KOPT-K1 (cell line): ENCODE measurements around the gene CCDC83.

Experiments used
- H3K27ac ChIP-seq: fragments of 200-600 bp; sonication (generic); 2 replicates; pipeline ENCODE4 v1.5.1; 2016; ENCODE audit warnings: antibody characterized with exemption, mild to moderate bottlenecking, low read depth, low read length; ENCODE audit not compliant: poor library complexity, severe bottlenecking
- H3K36me3 ChIP-seq: fragments of 200-600 bp; sonication (generic); 2 replicates; pipeline ENCODE4 v1.5.1; 2017; ENCODE audit warnings: antibody characterized with exemption, mild to moderate bottlenecking, low read length, moderate library complexity; ENCODE audit not compliant: insufficient read depth
- H3K9me3 ChIP-seq: fragments of 200-600 bp; sonication (generic); 2 replicates; pipeline ENCODE4 v1.5.1; 2017; ENCODE audit warnings: antibody characterized with exemption, low read length, mild to moderate bottlenecking; ENCODE audit not compliant: insufficient read depth, poor library complexity, severe bottlenecking

The CCDC83 gene

DNA sequence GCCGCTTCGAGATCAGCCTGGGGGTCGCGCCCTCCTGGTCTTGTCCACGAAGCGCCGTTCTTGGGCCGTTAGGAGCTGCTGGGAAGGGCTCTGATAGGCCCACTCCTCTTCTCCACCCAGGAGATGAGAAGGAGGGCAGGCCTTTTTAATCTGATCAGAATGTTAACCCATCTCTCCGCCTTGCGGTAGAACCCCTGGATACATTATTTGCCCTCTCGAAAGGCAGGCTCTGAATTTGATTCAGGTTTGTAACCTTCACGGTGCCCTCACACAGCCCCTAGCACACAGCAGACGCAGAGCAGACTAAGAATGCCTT is at the start of gene CCDC83:
Gene CCDC83, plus strand, starts transcription at position 43 of the 316 bp plus-strand sequence. CDS start 9,741 bp downstream, outside the sequence.
- H3K27ac ChIP-seq, result peak within 1 kb of the TSS; percentile 35
- H3K9me3 ChIP-seq, result no peaks in the 10 kb centered on the region
- no peaks in the 10 kb centered on the region for H3K36me3 ChIP-seq

DNA sequence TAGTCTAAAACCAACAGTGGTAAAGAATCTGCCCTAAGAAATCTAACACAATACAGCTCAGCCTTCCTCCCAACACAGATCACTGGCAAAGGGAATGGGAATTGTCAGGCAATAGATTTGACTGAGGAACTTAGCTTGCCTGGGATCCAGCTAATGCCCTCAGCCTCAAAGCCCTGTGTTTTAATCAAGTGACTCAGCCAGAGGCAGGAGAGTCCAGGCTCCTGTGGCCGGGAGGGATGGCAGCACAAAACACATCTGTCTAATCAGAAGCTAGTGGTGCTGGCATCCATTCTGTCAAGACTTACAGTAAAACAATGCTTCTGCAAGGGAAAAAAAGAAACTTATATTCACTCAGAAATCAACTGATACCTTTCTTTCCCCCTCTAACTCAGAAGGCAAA is 49.8 kb upstream of the CCDC83 start:
- Histone ChIP-seq H3K36me3 (no peaks in the 10 kb centered on the region), H3K27ac (no peak overlapping the region), H3K9me3 (no peaks in the 10 kb centered on the region)

DNA sequence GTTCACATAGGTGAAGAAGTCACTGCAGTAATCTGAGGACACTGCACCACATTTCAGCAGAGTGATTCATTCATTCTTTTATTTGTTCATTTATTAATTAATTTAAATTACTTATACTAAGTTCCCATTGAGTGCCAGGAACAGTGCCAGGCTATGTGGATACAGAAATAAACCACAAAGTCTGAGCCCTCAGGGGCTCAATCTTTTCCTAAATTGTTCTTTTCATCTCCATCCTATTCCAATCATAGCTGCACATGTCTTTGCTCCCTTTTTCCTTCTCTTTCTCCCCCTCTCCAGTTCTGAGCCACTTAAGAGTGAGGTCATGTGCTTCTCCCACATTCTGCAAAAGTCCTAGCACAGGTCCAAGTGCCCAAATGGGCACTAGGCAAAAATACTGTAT is 49.2 kb upstream of the CCDC83 start:
- no peak overlapping the region for H3K27ac ChIP-seq
- H3K36me3 ChIP-seq, result no peaks in the 10 kb centered on the region
- no peaks in the 10 kb centered on the region for H3K9me3 ChIP-seq

DNA sequence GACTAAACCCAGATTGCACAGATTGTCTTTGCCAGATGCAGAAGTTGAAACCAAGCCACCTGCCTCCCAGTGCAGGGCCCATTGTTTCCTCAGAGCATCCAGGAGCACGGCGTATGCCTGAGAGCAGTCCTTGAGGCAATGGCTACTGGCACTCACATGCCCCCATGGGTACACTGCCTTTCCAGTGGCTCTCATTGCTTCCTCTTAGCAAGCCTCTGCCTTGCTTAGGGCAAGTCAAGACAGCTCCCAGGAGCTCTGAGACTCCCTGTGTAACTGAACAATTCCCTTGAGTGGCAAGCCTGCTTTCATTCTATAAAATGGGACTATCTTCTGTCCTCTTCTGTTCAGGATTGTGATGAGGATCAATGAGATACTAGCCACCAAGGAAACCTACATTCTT is 48.3 kb upstream of the CCDC83 start:
- Histone ChIP-seq H3K27ac (no peak overlapping the region), H3K9me3 (no peaks in the 10 kb centered on the region)

DNA sequence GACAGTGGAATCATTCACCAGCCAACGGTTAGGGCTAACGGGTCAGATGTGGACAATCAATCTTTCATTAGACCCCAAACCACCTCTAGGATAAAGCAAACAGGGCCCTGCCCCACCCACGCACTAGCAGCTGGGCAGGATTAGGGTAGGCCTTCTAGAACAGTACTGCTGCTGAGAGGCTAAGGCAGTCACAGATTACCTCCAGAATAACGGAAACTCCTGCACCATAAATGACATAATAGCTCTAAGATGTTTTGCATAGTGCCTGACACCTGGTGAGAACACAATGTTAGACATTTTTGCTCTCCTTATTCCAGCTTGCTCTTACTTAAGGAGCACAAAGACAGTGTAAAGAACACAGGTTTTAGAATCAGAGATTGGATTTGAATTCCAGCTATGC is 46.0 kb upstream of the CCDC83 start:
- Histone ChIP-seq H3K9me3 (no peaks in the 10 kb centered on the region), H3K27ac (no peak overlapping the region), H3K36me3 (no peaks in the 10 kb centered on the region)

More for the DNA sequence above, 48.3 kb upstream of the CCDC83 start:
- H3K36me3 ChIP-seq, result no peaks in the 10 kb centered on the region

DNA sequence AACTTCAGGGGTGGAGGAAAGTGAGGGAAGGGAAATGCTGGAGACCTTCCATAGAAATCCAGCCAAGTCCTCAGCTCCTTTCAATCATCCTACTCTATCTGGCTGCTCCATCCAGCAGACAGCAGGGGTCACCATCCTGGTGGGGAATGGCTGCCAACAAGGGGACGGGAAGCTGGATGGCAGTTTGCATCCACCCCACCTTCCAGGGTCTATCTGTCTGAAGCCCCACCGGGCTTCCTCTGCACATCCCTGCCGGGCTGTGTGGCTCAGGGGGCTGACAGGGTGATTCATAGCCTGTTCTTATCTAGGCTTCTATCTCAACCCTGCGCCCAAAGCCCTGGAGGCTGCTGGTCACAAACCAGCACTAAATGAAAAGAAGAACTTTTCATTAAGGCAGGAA is 45.3 kb upstream of the CCDC83 start:
- no peaks in the 10 kb centered on the region for H3K9me3 ChIP-seq

DNA sequence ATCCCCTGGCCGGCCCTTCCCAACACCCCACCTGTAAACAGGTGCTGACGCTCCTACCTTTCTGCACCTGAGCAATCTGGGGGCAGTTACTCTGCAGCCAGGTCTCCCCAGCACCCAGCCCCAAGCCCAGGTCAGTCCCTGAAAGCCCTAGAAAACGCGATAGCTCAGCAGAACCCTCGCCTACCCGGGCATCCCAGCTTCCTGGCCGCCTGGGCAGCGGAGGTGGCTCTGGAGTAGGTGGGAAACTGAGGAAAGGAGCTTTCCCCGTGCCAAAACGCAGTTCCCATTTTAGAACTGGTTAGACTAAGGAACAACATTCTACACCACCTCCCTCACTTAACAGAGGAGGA is 44.7 kb upstream of the CCDC83 start:
- no peaks in the 10 kb centered on the region for H3K9me3 ChIP-seq
- no peak overlapping the region for H3K27ac ChIP-seq
- H3K36me3 ChIP-seq, result no peaks in the 10 kb centered on the region

More for the DNA sequence above, 45.3 kb upstream of the CCDC83 start:
- Histone ChIP-seq H3K36me3 (no peaks in the 10 kb centered on the region), H3K27ac (no peak overlapping the region)

DNA sequence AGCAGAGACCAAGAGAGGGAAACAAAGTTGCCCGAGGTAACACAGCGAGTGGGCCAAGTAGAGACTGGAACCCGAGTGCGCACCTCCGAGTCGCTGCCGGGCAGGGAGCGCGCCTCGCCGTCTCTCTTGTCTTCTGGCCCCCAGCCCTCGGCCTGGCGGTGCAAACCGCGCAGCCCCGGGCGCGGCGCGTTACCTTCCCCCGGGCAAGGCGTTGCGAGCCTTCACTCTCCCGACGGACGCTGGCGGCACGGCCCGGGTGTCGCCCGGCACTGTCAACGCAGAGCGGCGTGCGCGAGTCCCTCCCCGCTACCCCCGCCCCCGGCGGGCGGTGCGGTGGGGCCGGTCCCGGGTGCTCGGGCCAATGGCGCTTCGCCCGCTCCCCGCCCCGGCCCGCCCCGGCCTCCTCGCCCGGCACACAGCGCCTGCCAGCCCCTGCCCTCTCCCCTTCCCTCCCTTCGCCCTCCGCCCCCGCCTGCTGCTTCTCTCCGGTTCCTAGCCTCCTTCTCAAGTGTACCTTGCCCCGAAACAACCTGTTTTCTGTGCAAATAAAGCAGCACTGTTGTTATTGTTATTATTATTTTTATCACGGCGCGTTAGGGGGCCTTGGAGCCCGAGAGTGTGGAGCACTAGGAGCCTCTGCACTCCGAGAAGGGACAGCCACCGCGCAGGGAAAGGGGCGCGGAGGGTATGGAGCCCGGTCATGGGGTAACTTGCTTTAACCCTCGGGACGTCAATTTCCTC is 44.1 kb upstream of the CCDC83 start, which contains the start of gene SYTL2:
Gene SYTL2, minus strand, starts transcription at position 271 of the 741 bp plus-strand sequence. CDS start 53,416 bp downstream, outside the sequence.
- Histone ChIP-seq H3K9me3 (no peaks in the 10 kb centered on the region), H3K36me3 (no peaks in the 10 kb centered on the region), H3K27ac (no peak within 1 kb of the TSS)

DNA sequence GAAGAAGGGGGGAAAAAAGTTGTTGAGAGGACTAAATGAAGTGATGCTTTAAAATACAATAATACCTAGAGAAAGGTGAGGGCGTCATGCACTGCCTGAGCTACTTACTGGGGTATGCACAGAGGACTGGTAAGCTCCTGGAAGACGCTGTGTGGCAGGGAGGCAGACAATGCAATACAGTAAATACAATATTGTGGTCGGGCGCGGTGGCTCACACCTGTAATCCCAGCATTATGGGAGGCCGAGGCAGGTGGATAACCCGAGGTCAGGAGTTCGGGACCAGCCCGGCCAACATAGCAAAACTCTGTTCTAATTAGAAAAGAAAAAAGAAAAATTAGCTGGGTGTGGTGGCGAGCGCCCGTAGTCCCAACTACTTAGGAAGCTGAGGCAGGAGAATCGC is 43.6 kb upstream of the CCDC83 start:
- Histone ChIP-seq H3K9me3 (no peaks in the 10 kb centered on the region), H3K27ac (no peak overlapping the region), H3K36me3 (no peaks in the 10 kb centered on the region)

DNA sequence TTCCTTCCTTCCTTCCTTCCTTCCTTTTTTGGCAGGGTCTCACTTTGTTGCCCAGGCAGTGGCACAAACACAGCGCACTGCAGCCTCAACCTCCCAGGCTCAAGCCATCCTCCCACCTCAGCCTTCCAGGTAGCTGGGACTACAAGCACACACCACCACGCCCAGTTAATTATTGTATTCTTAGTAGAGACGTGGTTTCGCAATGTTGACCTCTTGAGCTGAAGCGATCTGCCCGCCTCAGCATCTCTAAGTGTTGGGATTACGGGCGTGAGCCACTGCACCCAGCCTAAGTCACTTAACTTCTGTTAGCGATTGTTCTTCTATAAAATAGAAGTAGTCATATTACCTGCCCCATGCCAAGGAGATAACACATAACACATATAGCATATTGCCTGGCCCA is 41.5 kb upstream of the CCDC83 start:
- no peaks in the 10 kb centered on the region for H3K36me3 ChIP-seq
- no peaks in the 10 kb centered on the region for H3K9me3 ChIP-seq
- H3K27ac ChIP-seq, result no peak overlapping the region

DNA sequence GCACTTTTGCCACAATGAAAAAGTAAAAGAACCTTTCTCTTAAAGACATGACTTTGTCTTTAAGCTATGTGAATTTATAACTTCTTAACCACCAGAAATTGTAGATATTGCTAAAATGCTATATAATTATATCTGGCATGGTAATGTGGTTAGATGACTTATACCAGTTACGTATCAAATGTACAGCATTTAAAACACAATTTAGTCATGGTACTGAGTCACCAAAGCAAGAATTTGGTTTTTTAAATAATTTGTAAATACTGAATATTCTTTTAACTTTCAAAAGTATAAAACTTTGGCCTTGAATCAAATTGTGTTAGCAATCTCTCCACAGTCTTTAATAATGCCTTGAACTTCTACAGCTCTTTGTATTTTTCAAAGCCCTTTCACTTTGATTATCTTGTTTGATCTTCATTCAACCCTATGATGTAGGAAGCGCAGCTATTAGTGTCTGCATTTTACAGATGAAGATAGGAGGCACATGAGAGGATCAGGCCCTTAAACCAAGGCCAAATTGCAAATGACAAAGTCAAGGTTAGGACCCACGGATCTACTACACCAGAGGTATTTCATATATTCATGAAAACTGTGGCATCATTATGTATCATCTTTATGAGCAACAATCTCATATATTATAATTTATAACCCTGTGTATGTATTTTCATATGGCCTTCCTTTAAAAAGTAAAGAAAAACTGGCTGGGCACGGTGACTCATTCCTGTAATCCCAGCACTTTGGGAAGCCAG is 39.8 kb upstream of the CCDC83 start:
- H3K36me3 ChIP-seq, result no peaks in the 10 kb centered on the region
- H3K27ac ChIP-seq, result no peak overlapping the region
- no peaks in the 10 kb centered on the region for H3K9me3 ChIP-seq

DNA sequence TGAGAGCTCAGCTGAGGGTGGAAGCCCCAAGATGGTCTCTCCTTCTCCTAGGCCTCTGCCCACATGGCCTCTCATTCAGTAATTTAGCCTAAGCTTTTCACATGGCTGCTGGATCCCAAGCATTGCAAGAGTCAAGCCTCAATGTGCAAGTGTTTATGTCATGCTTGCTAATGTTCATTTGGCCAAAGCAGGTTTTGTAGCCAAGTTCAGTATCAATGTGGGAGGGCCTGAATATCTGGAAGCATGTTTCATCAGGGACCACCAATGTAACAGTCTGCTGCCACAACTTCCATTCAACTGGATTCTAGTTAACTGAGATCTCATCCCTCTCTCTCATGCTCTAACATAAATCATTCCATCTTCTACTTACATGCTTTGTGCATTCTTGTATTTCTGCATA is 35.7 kb upstream of the CCDC83 start:
- H3K36me3 ChIP-seq, result no peaks in the 10 kb centered on the region
- no peak overlapping the region for H3K27ac ChIP-seq
- no peaks in the 10 kb centered on the region for H3K9me3 ChIP-seq

DNA sequence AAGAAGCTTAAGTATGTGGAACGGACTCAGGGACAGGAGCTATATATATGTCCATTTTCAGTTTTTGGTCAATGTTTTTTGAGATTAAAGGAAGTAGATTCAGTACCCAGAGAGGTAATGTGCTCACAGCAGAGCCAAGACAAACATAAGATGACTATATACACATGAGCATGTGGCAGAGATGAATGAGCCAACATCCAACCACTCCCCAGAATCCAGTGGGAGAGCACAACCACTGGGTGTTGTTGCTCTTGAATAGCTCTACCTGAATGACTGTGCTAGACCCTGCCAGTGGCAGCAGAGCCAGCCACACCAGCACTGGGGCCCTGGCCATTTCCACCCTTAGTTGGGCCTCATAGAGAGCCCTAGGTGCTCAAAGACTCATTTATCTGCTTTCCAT is 33.5 kb upstream of the CCDC83 start:
- Histone ChIP-seq H3K9me3 (no peaks in the 10 kb centered on the region), H3K36me3 (no peaks in the 10 kb centered on the region), H3K27ac (no peak overlapping the region)

DNA sequence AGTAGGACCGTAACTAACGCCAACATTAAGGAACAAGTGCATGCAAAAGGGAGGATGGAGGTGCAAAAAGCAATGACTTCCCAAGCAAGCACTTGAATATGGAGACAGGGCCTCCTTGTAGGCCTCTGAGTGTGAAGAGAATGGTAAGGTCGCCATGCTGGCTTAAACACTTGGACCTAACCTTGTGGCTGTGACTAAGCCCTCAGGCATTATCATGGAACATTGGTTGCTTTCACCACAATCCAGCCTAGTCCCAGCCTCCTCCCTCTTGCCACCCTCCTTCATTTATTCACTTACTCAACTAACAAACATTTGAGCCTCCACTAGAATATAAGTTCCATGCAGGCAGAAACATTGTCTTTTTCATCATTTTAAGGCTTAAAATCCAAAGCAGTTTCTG is 32.4 kb upstream of the CCDC83 start:
- H3K27ac ChIP-seq, result no peak overlapping the region
- H3K36me3 ChIP-seq, result no peaks in the 10 kb centered on the region
- H3K9me3 ChIP-seq, result no peaks in the 10 kb centered on the region

DNA sequence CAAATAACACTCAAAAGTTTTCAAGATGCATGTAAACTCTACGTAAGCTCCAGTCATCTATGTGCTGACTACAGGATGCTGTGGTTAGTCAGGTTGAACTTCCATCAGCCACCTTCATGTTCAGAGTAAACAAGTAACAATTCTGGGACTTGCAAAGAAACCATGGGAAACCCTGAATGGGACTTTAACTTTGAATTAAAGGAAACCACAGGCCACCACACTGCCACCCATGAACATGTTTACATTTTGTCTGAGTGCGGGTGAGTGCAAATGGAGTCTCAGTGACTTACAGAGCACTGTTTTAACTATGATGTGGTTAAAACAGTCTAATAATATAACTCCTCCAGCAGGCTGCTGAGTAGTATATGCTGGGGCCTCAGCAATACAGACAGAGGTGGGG is 31.4 kb upstream of the CCDC83 start:
- no peaks in the 10 kb centered on the region for H3K9me3 ChIP-seq
- no peaks in the 10 kb centered on the region for H3K36me3 ChIP-seq
- no peak overlapping the region for H3K27ac ChIP-seq

DNA sequence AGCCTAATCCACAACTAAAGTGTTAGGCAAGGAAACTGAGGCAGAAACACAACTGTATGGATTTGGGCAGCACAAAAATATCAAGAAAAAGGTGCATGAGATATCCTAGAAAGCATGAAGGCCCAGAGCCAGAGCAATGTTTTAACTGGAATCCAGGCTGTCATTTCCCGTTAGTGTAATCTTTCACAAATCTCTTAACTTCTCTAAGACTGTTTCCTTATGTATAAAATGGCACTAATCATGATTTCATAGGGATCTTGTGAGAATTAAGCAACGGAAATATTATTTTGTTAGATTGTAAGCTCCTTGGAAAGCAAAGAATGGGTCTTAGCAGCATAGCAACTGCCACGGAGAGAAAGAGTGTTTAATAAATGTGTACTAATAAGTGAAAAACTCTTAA is 29.6 kb upstream of the CCDC83 start:
- Histone ChIP-seq H3K36me3 (no peaks in the 10 kb centered on the region), H3K9me3 (no peaks in the 10 kb centered on the region), H3K27ac (no peak overlapping the region)
